PC-3 (cell line): ENCODE data around the gene DUSP5.

Experiments used
- EZH2 ChIP-seq: fragments of 300-600 bp; sonication (generic); IDR thresholded peaks from one replicate; pipeline ENCODE4 v1.6.1; 2017; ENCODE audit warnings: antibody characterized with exemption, mild to moderate bottlenecking, low read length; ENCODE audit not compliant: unreplicated experiment
- EZH2phosphoT487 ChIP-seq: fragments of 300-600 bp; sonication (generic); IDR thresholded peaks from 2 replicates; pipeline ENCODE4 v1.6.1; 2018; ENCODE audit warnings: mild to moderate bottlenecking, antibody characterized with exemption, low read length, borderline replicate concordance
- TF ChIP-seq, protein P1 (sequence below): fragments of 300-600 bp; sonication (generic); conservative IDR thresholded peaks from 2 replicates; pipeline ENCODE4 v1.5.1; 2017; ENCODE audit warnings: antibody characterized with exemption, low read depth, mild to moderate bottlenecking, low read length

DNA sequence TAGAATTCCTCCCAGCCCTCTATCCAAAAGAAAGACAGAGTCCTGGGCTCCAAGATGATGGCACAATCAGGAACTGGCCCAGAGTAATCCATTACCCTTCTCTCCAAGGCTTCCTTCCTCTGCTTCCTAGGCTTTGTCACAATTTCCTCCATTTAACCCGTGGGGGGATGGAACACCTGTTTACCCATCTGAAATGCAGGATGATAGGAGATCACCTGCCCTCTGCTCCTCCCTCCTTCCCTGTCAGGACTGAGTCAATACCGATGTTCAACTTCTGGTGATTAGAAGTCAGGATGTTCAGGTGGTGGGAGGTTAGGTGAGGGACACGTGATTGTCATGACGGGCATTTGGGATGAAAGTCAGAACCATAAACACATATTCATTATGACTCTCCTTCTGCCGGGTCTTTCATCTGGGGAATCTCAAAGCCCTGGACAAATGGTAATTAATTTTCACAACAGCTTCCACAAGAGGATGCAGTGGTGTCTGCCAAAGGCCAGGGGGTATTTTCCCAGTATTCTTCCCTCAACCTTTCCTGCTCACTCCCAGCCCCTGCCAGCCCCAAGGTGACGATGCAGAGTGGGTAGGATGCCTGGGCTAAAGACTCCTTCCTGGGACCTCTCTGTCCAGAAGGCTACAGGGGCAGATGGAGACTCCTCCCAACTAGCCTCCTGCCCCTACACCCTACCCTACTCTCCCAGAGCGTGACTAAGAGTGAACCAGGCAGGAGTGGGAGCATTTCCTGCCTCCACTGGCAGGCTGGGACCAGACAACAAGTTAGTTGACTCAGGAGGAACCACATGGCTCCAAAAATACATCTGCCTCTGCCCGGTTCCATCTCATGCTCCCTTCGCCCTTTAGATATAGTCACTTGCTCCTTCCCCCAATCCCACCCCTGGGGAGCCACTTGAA lies 27.9 kb downstream of the DUSP5 start:
- TF ChIP-seq EZH2: no peak
- TF ChIP-seq, protein P1, sequence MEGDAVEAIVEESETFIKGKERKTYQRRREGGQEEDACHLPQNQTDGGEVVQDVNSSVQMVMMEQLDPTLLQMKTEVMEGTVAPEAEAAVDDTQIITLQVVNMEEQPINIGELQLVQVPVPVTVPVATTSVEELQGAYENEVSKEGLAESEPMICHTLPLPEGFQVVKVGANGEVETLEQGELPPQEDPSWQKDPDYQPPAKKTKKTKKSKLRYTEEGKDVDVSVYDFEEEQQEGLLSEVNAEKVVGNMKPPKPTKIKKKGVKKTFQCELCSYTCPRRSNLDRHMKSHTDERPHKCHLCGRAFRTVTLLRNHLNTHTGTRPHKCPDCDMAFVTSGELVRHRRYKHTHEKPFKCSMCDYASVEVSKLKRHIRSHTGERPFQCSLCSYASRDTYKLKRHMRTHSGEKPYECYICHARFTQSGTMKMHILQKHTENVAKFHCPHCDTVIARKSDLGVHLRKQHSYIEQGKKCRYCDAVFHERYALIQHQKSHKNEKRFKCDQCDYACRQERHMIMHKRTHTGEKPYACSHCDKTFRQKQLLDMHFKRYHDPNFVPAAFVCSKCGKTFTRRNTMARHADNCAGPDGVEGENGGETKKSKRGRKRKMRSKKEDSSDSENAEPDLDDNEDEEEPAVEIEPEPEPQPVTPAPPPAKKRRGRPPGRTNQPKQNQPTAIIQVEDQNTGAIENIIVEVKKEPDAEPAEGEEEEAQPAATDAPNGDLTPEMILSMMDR: no peak
- no peak for TF ChIP-seq EZH2phosphoT487
